ENCODE measurements around the gene ECHS1.

Gene ECHS1

GRCh38 chr10:133396035-133396624, 23.0 kb upstream of the ECHS1 start (continued):
- TF ChIP-seq ZNF2 (tag by site-specific recombination; IDR thresholded peaks at IDR 0.05) (no peak), ZNF830 (tag by site-specific recombination; IDR thresholded peaks at IDR 0.05; ENCODE audit: low read depth) (no peak), ZNF398 (tag by site-specific recombination; IDR thresholded peaks at IDR 0.05) (no peak)

- Histone ChIP-seq H3K4me3 (ENCODE audit: low read depth, low read length) (peak overlapping the region; percentile 96), H3K9me3 (ENCODE audit: control insufficient read depth, insufficient read depth, low read depth, low read length) (no peaks in the 10 kb centered on the region), H3K27ac (ENCODE audit: extremely low read depth, low read depth, low read length) (peak overlapping the region; percentile 74), H3K4me1 (ENCODE audit: control insufficient read depth, insufficient read depth, low read length) (0 out of 2 replicates have a peak, but pooled peaks cover 2% of the 10 kb centered on the region), H3K36me3 (ENCODE audit: control insufficient read depth in 2 of 2, insufficient read depth in 1 of 2, low read length in 2 of 2) (peaks cover 10 to 43% of the 10 kb centered on the region in 2 experiments)
- TF ChIP-seq SCRT1 (tag by site-specific recombination; IDR thresholded peaks at IDR 0.05; ENCODE audit: borderline replicate concordance) (no peak), ZNF335 (tag by site-specific recombination; conservative IDR thresholded peaks at IDR 0.05) (0 out of 2 replicates have a peak, but pooled peaks have one; percentile 36), GLI2 (tag by site-specific recombination; IDR thresholded peaks at IDR 0.05; ENCODE audit: borderline replicate concordance, low read depth) (no peak)
- POLR2A ChIA-PET = interaction anchor here (0.6 kb wide), 1 partner anchor 203 kb away, joined by 3 read pairs; no protein-coding TSS in a partner anchor
- CTCF ChIA-PET = interaction anchor here (1.8 kb wide), 1 partner anchor 65 kb away, joined by 10 read pairs; no protein-coding TSS in a partner anchor
Observed at GRCh38 chr10:133394801-133395221, 21.7 kb upstream of the ECHS1 start.

GRCh38 chr10:133394064-133394663, 21.0 kb upstream of the ECHS1 start, which contains the start of gene MTG1:
Gene MTG1, plus strand, starts transcription at chr10:133394157. Its CDS starts 64 bp downstream, at chr10:133394221.
- H3K27ac ChIP-seq (ENCODE audit: extremely low read depth, low read depth, low read length) = peak within 1 kb of the TSS; percentile 74
- CTCF ChIA-PET = interaction anchor here (1.8 kb wide), 1 partner anchor 64 kb away, joined by 10 read pairs; no protein-coding TSS in a partner anchor
- H3K9me3 ChIP-seq (ENCODE audit: control insufficient read depth, insufficient read depth, low read depth, low read length) = no peaks in the 10 kb centered on the region
- H3K36me3 ChIP-seq (ENCODE audit: control insufficient read depth in 2 of 2, insufficient read depth in 1 of 2, low read length in 2 of 2) = peaks cover 8 to 37% of the 10 kb centered on the region in 2 experiments
- POLR2A ChIA-PET = interaction anchor here (0.6 to 0.9 kb wide), 2 partner anchors 21 to 203 kb away, joined by 3 to 4 read pairs; partner anchors contain the start of gene ECHS1
- H3K4me1 ChIP-seq (ENCODE audit: control insufficient read depth, insufficient read depth, low read length) = 0 out of 2 replicates have a peak, but pooled peaks cover 2% of the 10 kb centered on the region
- peak within 1 kb of the TSS; percentile 96 for H3K4me3 ChIP-seq (ENCODE audit: low read depth, low read length)
- TF ChIP-seq ZNF837 (tag by site-specific recombination; IDR thresholded peaks at IDR 0.05) (no peak), ZNF514 (tag by site-specific recombination; IDR thresholded peaks at IDR 0.05) (no peak), ZBTB20 (tag by site-specific recombination; IDR thresholded peaks at IDR 0.05) (peak; percentile 100), HOXD13 (CRISPR knock-in tag; IDR thresholded peaks at IDR 0.05; ENCODE audit: borderline replicate concordance) (no peak), ZNF148 (tag by site-specific recombination; IDR thresholded peaks at IDR 0.05; ENCODE audit: borderline replicate concordance) (no peak), ZNF202 (tag by site-specific recombination; IDR thresholded peaks at IDR 0.05; ENCODE audit: borderline replicate concordance) (no peak), SP3 (tag by site-specific recombination; IDR thresholded peaks at IDR 0.05) (peak; percentile 95), ZBTB44 (tag by site-specific recombination; IDR thresholded peaks at IDR 0.05) (no peak), ZNF544 (tag by site-specific recombination; IDR thresholded peaks at IDR 0.05) (no peak), INSM2 (tag by site-specific recombination; IDR thresholded peaks at IDR 0.05) (peak; percentile 73), GLIS2 (tag by site-specific recombination; IDR thresholded peaks at IDR 0.05) (peak; percentile 93), FEZF1 (tag by site-specific recombination; IDR thresholded peaks at IDR 0.05) (no peak), ZNF785 (tag by site-specific recombination; IDR thresholded peaks at IDR 0.05) (0 out of 2 replicates have a peak, but pooled peaks have one; percentile 50), ZBTB1 (tag by site-specific recombination; IDR thresholded peaks at IDR 0.05) (peak; percentile 97), ZFP41 (tag by site-specific recombination; IDR thresholded peaks at IDR 0.05; ENCODE audit: borderline replicate concordance) (no peak)
